HEK293 (cell line): ENCODE data around the gene RAP2B.

Experiments used
- ATF2 ChIP-seq: fragments of 450-650 bp; formaldehyde crosslinking; IDR thresholded peaks from 2 replicates; pipeline ENCODE4 v1.5.1; 2016; ENCODE audit warnings: missing biosample characterization, missing genetic modification characterization, low read depth
- ZBTB11 ChIP-seq: fragments of 450-650 bp; formaldehyde crosslinking; conservative IDR thresholded peaks from 2 replicates; pipeline ENCODE4 v1.5.1; 2016; ENCODE audit warnings: low read depth, missing biosample characterization, missing genetic modification characterization
- ZBTB44 ChIP-seq: fragments of 450-650 bp; IDR thresholded peaks from 2 replicates; pipeline ENCODE4 v1.5.1; 2018; ENCODE audit warnings: missing biosample characterization, mild to moderate bottlenecking, missing genetic modification characterization
- ZBTB8A ChIP-seq: fragments of 450-650 bp; formaldehyde crosslinking; IDR thresholded peaks from 2 replicates; pipeline ENCODE4 v1.5.1; 2016; ENCODE audit warnings: missing biosample characterization, missing genetic modification characterization
- ZEB2 ChIP-seq: fragments of 450-650 bp; formaldehyde crosslinking; IDR thresholded peaks from 2 replicates; pipeline ENCODE4 v1.5.1; 2016; ENCODE audit warnings: missing biosample characterization, missing genetic modification characterization
- ZNF114 ChIP-seq: fragments of 450-650 bp; formaldehyde crosslinking; IDR thresholded peaks from 2 replicates; pipeline ENCODE4 v1.5.0; 2017; ENCODE audit warnings: missing biosample characterization, missing genetic modification characterization
- ZNF133 ChIP-seq: fragments of 450-650 bp; formaldehyde crosslinking; IDR thresholded peaks from 2 replicates; pipeline ENCODE4 v1.5.1; 2016; ENCODE audit warnings: missing biosample characterization, missing genetic modification characterization
- ZNF18 ChIP-seq: fragments of 450-650 bp; formaldehyde crosslinking; IDR thresholded peaks from 2 replicates; pipeline ENCODE4 v1.5.1; 2016; ENCODE audit warnings: missing biosample characterization, missing genetic modification characterization
- ZNF214 ChIP-seq: fragments of 450-650 bp; formaldehyde crosslinking; IDR thresholded peaks from 2 replicates; pipeline ENCODE4 v1.5.1; 2017; ENCODE audit warnings: missing biosample characterization, mild to moderate bottlenecking, missing genetic modification characterization, borderline replicate concordance
- ZNF221 ChIP-seq: fragments of 450-650 bp; formaldehyde crosslinking; IDR thresholded peaks from 2 replicates; pipeline ENCODE4 v1.5.1; 2017; ENCODE audit warnings: missing biosample characterization, missing genetic modification characterization, borderline replicate concordance
- ZNF324 ChIP-seq: fragments of 450-650 bp; formaldehyde crosslinking; IDR thresholded peaks from 2 replicates; pipeline ENCODE4 v1.5.1; 2016; ENCODE audit warnings: missing biosample characterization, missing genetic modification characterization
- ZNF335 ChIP-seq: fragments of 450-650 bp; formaldehyde crosslinking; conservative IDR thresholded peaks from 2 replicates; pipeline ENCODE4 v1.5.1; 2016; ENCODE audit warnings: missing biosample characterization, missing genetic modification characterization
- ZNF48 ChIP-seq: fragments of 450-650 bp; formaldehyde crosslinking; IDR thresholded peaks from 2 replicates; pipeline ENCODE4 v1.5.1; 2016; ENCODE audit warnings: missing biosample characterization, missing genetic modification characterization
- ZNF510 ChIP-seq: fragments of 450-650 bp; formaldehyde crosslinking; IDR thresholded peaks from 2 replicates; pipeline ENCODE4 v1.5.1; 2018; ENCODE audit warnings: mild to moderate bottlenecking, missing genetic modification characterization, missing biosample characterization; ENCODE audit not compliant: insufficient replicate concordance
- ZNF560 ChIP-seq: fragments of 450-650 bp; formaldehyde crosslinking; IDR thresholded peaks from 2 replicates; pipeline ENCODE4 v1.5.1; 2017; ENCODE audit warnings: missing biosample characterization, missing genetic modification characterization, borderline replicate concordance
- ZNF610 ChIP-seq: fragments of 450-650 bp; formaldehyde crosslinking; IDR thresholded peaks from 2 replicates; pipeline ENCODE4 v1.5.1; 2016; ENCODE audit warnings: missing biosample characterization, missing genetic modification characterization, borderline replicate concordance
- ZNF664 ChIP-seq: fragments of 450-650 bp; formaldehyde crosslinking; IDR thresholded peaks from 2 replicates; pipeline ENCODE4 v1.5.1; 2016; ENCODE audit warnings: missing biosample characterization, missing genetic modification characterization
- ZNF768 ChIP-seq: fragments of 450-650 bp; formaldehyde crosslinking; IDR thresholded peaks from 2 replicates; pipeline ENCODE4 v1.5.1; 2018; ENCODE audit warnings: missing biosample characterization, mild to moderate bottlenecking, missing genetic modification characterization
- TF ChIP-seq, protein P1 (sequence below): fragments of 450-650 bp; formaldehyde crosslinking; IDR thresholded peaks from 2 replicates; pipeline ENCODE4; 2016; ENCODE audit warnings: missing biosample characterization, missing genetic modification characterization
- TF ChIP-seq, protein P2 (sequence below): fragments of 450-650 bp; formaldehyde crosslinking; IDR thresholded peaks from 2 replicates; pipeline ENCODE4 v1.5.1; 2017; ENCODE audit warnings: missing biosample characterization, missing genetic modification characterization
- TF ChIP-seq, protein P3 (sequence below): fragments of 450-650 bp; formaldehyde crosslinking; IDR thresholded peaks from 2 replicates; pipeline ENCODE4 v1.5.1; 2016; ENCODE audit warnings: missing biosample characterization, missing genetic modification characterization, borderline replicate concordance

The RAP2B gene

GRCh38 chr3:153161138-153161713 is 800 bp upstream of the RAP2B start (continued):
- no peak for TF ChIP-seq ZNF214 (tag by site-specific recombination)
- TF ChIP-seq, protein P1, sequence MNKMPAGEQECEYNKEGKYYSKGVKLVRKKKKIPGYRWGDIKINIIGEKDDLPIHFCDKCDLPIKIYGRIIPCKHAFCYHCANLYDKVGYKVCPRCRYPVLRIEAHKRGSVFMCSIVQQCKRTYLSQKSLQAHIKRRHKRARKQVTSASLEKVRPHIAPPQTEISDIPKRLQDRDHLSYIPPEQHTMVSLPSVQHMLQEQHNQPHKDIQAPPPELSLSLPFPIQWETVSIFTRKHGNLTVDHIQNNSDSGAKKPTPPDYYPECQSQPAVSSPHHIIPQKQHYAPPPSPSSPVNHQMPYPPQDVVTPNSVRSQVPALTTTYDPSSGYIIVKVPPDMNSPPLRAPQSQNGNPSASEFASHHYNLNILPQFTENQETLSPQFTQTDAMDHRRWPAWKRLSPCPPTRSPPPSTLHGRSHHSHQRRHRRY (tag by site-specific recombination), result no peak
- TF ChIP-seq ATF2, result no peak
- no peak for TF ChIP-seq ZNF510 (tag by site-specific recombination)
- TF ChIP-seq ZNF221, result no peak
- no peak for TF ChIP-seq ZEB2 (tag by site-specific recombination)
- TF ChIP-seq ZNF324 (tag by site-specific recombination), result no peak
- no peak for TF ChIP-seq ZNF664 (tag by site-specific recombination)
- no peak for TF ChIP-seq ZNF48
- no peak for TF ChIP-seq ZNF768 (tag by site-specific recombination)
- TF ChIP-seq, protein P2, sequence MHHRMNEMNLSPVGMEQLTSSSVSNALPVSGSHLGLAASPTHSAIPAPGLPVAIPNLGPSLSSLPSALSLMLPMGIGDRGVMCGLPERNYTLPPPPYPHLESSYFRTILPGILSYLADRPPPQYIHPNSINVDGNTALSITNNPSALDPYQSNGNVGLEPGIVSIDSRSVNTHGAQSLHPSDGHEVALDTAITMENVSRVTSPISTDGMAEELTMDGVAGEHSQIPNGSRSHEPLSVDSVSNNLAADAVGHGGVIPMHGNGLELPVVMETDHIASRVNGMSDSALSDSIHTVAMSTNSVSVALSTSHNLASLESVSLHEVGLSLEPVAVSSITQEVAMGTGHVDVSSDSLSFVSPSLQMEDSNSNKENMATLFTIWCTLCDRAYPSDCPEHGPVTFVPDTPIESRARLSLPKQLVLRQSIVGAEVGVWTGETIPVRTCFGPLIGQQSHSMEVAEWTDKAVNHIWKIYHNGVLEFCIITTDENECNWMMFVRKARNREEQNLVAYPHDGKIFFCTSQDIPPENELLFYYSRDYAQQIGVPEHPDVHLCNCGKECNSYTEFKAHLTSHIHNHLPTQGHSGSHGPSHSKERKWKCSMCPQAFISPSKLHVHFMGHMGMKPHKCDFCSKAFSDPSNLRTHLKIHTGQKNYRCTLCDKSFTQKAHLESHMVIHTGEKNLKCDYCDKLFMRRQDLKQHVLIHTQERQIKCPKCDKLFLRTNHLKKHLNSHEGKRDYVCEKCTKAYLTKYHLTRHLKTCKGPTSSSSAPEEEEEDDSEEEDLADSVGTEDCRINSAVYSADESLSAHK (tag by site-specific recombination), result peak; percentile 22; the same call in 1 of the 2 replicates
- peak; percentile 86 for TF ChIP-seq ZBTB8A (tag by site-specific recombination)
- no peak for TF ChIP-seq ZNF18 (tag by site-specific recombination)
- no peak for TF ChIP-seq ZNF133 (tag by site-specific recombination)
- no peak for TF ChIP-seq ZNF560 (tag by site-specific recombination)
- TF ChIP-seq ZNF335 (tag by site-specific recombination), result 0 out of 2 replicates have a peak, but pooled peaks have one; percentile 33
- no peak; the same call in none of the 2 replicates for TF ChIP-seq ZBTB11 (tag by site-specific recombination)
- TF ChIP-seq, protein P3, sequence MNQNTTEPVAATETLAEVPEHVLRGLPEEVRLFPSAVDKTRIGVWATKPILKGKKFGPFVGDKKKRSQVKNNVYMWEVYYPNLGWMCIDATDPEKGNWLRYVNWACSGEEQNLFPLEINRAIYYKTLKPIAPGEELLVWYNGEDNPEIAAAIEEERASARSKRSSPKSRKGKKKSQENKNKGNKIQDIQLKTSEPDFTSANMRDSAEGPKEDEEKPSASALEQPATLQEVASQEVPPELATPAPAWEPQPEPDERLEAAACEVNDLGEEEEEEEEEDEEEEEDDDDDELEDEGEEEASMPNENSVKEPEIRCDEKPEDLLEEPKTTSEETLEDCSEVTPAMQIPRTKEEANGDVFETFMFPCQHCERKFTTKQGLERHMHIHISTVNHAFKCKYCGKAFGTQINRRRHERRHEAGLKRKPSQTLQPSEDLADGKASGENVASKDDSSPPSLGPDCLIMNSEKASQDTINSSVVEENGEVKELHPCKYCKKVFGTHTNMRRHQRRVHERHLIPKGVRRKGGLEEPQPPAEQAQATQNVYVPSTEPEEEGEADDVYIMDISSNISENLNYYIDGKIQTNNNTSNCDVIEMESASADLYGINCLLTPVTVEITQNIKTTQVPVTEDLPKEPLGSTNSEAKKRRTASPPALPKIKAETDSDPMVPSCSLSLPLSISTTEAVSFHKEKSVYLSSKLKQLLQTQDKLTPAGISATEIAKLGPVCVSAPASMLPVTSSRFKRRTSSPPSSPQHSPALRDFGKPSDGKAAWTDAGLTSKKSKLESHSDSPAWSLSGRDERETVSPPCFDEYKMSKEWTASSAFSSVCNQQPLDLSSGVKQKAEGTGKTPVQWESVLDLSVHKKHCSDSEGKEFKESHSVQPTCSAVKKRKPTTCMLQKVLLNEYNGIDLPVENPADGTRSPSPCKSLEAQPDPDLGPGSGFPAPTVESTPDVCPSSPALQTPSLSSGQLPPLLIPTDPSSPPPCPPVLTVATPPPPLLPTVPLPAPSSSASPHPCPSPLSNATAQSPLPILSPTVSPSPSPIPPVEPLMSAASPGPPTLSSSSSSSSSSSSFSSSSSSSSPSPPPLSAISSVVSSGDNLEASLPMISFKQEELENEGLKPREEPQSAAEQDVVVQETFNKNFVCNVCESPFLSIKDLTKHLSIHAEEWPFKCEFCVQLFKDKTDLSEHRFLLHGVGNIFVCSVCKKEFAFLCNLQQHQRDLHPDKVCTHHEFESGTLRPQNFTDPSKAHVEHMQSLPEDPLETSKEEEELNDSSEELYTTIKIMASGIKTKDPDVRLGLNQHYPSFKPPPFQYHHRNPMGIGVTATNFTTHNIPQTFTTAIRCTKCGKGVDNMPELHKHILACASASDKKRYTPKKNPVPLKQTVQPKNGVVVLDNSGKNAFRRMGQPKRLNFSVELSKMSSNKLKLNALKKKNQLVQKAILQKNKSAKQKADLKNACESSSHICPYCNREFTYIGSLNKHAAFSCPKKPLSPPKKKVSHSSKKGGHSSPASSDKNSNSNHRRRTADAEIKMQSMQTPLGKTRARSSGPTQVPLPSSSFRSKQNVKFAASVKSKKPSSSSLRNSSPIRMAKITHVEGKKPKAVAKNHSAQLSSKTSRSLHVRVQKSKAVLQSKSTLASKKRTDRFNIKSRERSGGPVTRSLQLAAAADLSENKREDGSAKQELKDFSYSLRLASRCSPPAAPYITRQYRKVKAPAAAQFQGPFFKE, result no peak
- no peak for TF ChIP-seq ZBTB44 (tag by site-specific recombination)
- no peak for TF ChIP-seq ZNF114
- no peak for TF ChIP-seq ZNF610
